ENCODE results near the gene IFNA17.
"Not testable (repeated sequence)": the region's sequence is repeated elsewhere in the genome, so short reads cannot be mapped to it uniquely, and the experiment has no call there.

The IFNA17 gene

GRCh38 chr9:21210311-21210710, 17.7 kb downstream of the IFNA17 start:
- Histone ChIP-seq H3K27ac (ENCODE audit: low read depth, low read length) (no peak overlapping the region), H3K4me3 (ENCODE audit: low read depth in 1 of 2, low read length in 2 of 2) (no peak overlapping the region), H3K27me3 (ENCODE audit: control insufficient read depth in 1 of 2, insufficient read depth in 2 of 2, low read length in 2 of 2) (no peaks in the 10 kb centered on the region), H3K4me1 (ENCODE audit: control insufficient read depth in 1 of 2, insufficient read depth in 2 of 2, low read length in 2 of 2) (no peaks in the 10 kb centered on the region), H3K36me3 (ENCODE audit: control insufficient read depth in 1 of 2, insufficient read depth in 2 of 2, low read length in 2 of 2) (no peaks in the 10 kb centered on the region), H3K9me3 (ENCODE audit: control insufficient read depth in 1 of 2, low read length in 2 of 2) (no peaks in the 10 kb centered on the region), H3K9ac (ENCODE audit: low read depth in 1 of 2, low read length in 2 of 2) (no peak overlapping the region)

- not testable (repeated sequence) for H3K9me3 ChIP-seq (ENCODE audit: control insufficient read depth in 1 of 2, low read length in 2 of 2); H3K27me3 ChIP-seq (ENCODE audit: control insufficient read depth in 1 of 2, insufficient read depth in 2 of 2, low read length in 2 of 2); H3K27ac ChIP-seq (ENCODE audit: low read depth, low read length); H3K9ac ChIP-seq (ENCODE audit: low read depth in 1 of 2, low read length in 2 of 2); H3K4me1 ChIP-seq (ENCODE audit: control insufficient read depth in 1 of 2, insufficient read depth in 2 of 2, low read length in 2 of 2); H3K4me3 ChIP-seq (ENCODE audit: low read depth in 1 of 2, low read length in 2 of 2); H3K36me3 ChIP-seq (ENCODE audit: control insufficient read depth in 1 of 2, insufficient read depth in 2 of 2, low read length in 2 of 2)
Measured at GRCh38 chr9:21207043-21207442, 21.0 kb downstream of the IFNA17 start, which contains the start of gene IFNA10. Gene IFNA10, minus strand, starts transcription at chr9:21207143. Its CDS starts 46 bp downstream, at chr9:21207097.

GRCh38 chr9:21205204-21205603, 22.8 kb downstream of the IFNA17 start:
- H3K27me3 ChIP-seq (ENCODE audit: control insufficient read depth in 1 of 2, insufficient read depth in 2 of 2, low read length in 2 of 2) = no peaks in the 10 kb centered on the region
- H3K4me1 ChIP-seq (ENCODE audit: control insufficient read depth in 1 of 2, insufficient read depth in 2 of 2, low read length in 2 of 2) = no peaks in the 10 kb centered on the region
- no peaks in the 10 kb centered on the region for H3K36me3 ChIP-seq (ENCODE audit: control insufficient read depth in 1 of 2, insufficient read depth in 2 of 2, low read length in 2 of 2)
- no peak overlapping the region for H3K27ac ChIP-seq (ENCODE audit: low read depth, low read length)
- no peak overlapping the region for H3K4me3 ChIP-seq (ENCODE audit: low read depth in 1 of 2, low read length in 2 of 2)
- no peak overlapping the region for H3K9ac ChIP-seq (ENCODE audit: low read depth in 1 of 2, low read length in 2 of 2)
- no peaks in the 10 kb centered on the region for H3K9me3 ChIP-seq (ENCODE audit: control insufficient read depth in 1 of 2, low read length in 2 of 2)

GRCh38 chr9:21202105-21202504, 25.9 kb downstream of the IFNA17 start, which contains the start of gene IFNA7:
Gene IFNA7, minus strand, starts transcription at chr9:21202205. Its CDS starts 40 bp downstream, at chr9:21202165.
- not testable (repeated sequence) for H3K4me1 ChIP-seq (ENCODE audit: control insufficient read depth in 1 of 2, insufficient read depth in 2 of 2, low read length in 2 of 2); H3K27me3 ChIP-seq (ENCODE audit: control insufficient read depth in 1 of 2, insufficient read depth in 2 of 2, low read length in 2 of 2); H3K9ac ChIP-seq (ENCODE audit: low read depth in 1 of 2, low read length in 2 of 2); H3K27ac ChIP-seq (ENCODE audit: low read depth, low read length); H3K9me3 ChIP-seq (ENCODE audit: control insufficient read depth in 1 of 2, low read length in 2 of 2); H3K36me3 ChIP-seq (ENCODE audit: control insufficient read depth in 1 of 2, insufficient read depth in 2 of 2, low read length in 2 of 2); H3K4me3 ChIP-seq (ENCODE audit: low read depth in 1 of 2, low read length in 2 of 2)

GRCh38 chr9:21194867-21195776, 32.9 kb downstream of the IFNA17 start:
- not testable (repeated sequence) for H3K9ac ChIP-seq (ENCODE audit: low read depth in 1 of 2, low read length in 2 of 2); H3K4me3 ChIP-seq (ENCODE audit: low read depth in 1 of 2, low read length in 2 of 2); H3K4me1 ChIP-seq (ENCODE audit: control insufficient read depth in 1 of 2, insufficient read depth in 2 of 2, low read length in 2 of 2); H3K27me3 ChIP-seq (ENCODE audit: control insufficient read depth in 1 of 2, insufficient read depth in 2 of 2, low read length in 2 of 2); H3K27ac ChIP-seq (ENCODE audit: low read depth, low read length); H3K36me3 ChIP-seq (ENCODE audit: control insufficient read depth in 1 of 2, insufficient read depth in 2 of 2, low read length in 2 of 2); H3K9me3 ChIP-seq (ENCODE audit: control insufficient read depth in 1 of 2, low read length in 2 of 2)

- not testable (repeated sequence) for H3K27ac ChIP-seq (ENCODE audit: low read depth, low read length); H3K9ac ChIP-seq (ENCODE audit: low read depth in 1 of 2, low read length in 2 of 2); H3K4me1 ChIP-seq (ENCODE audit: control insufficient read depth in 1 of 2, insufficient read depth in 2 of 2, low read length in 2 of 2); H3K27me3 ChIP-seq (ENCODE audit: control insufficient read depth in 1 of 2, insufficient read depth in 2 of 2, low read length in 2 of 2); H3K36me3 ChIP-seq (ENCODE audit: control insufficient read depth in 1 of 2, insufficient read depth in 2 of 2, low read length in 2 of 2); H3K9me3 ChIP-seq (ENCODE audit: control insufficient read depth in 1 of 2, low read length in 2 of 2); H3K4me3 ChIP-seq (ENCODE audit: low read depth in 1 of 2, low read length in 2 of 2)
Measured at GRCh38 chr9:21187487-21187886, 40.5 kb downstream of the IFNA17 start, which contains the start of gene IFNA4. Gene IFNA4, minus strand, starts transcription at chr9:21187587. Its CDS starts 56 bp downstream, at chr9:21187531.

- not testable (repeated sequence) for H3K27ac ChIP-seq (ENCODE audit: low read depth, low read length); H3K4me1 ChIP-seq (ENCODE audit: control insufficient read depth in 1 of 2, insufficient read depth in 2 of 2, low read length in 2 of 2); H3K9ac ChIP-seq (ENCODE audit: low read depth in 1 of 2, low read length in 2 of 2)
Measured at GRCh38 chr9:21182810-21183736, 44.9 kb downstream of the IFNA17 start.

More at GRCh38 chr9:21182810-21183736, 44.9 kb downstream of the IFNA17 start:
- H3K36me3 ChIP-seq (ENCODE audit: control insufficient read depth in 1 of 2, insufficient read depth in 2 of 2, low read length in 2 of 2); H3K4me3 ChIP-seq (ENCODE audit: low read depth in 1 of 2, low read length in 2 of 2); H3K27me3 ChIP-seq (ENCODE audit: control insufficient read depth in 1 of 2, insufficient read depth in 2 of 2, low read length in 2 of 2); H3K9me3 ChIP-seq (ENCODE audit: control insufficient read depth in 1 of 2, low read length in 2 of 2): not testable (repeated sequence)
